RPMI7951 (cell line): Measurements from ENCODE around the gene KCNAB1. TPM values are rescaled to one million over a fixed set of nuclear protein-coding genes. Genes with fewer than 3 reads are reported as not detected.
"Not testable (repeated sequence)": the region's sequence is repeated elsewhere in the genome, so short reads cannot be mapped to it uniquely, and the experiment has no call there.

ENCODE experiments used
- DNase-seq: peaks from one replicate; pipeline ENCODE4 v3.0.0-alpha.2; 2012; ENCODE audit warnings: low read depth
- total RNA-seq: library from RNA; depleted of rRNA; stranded (reverse); fragments of >200 nt; shearing (Covaris generic); gene quantifications from 2 replicates; pipeline ENCODE4 v1.2.3, GENCODE V29; 2014

KCNAB1 gene
- total RNA-seq, 1 experiment from 2014 or later = 0.96 TPM

- peak; percentile 92 for DNase-seq
Observed at GRCh38 chr3:156217674-156218352, 97.4 kb downstream of the KCNAB1 start.

GRCh38 chr3:156218353-156218744 is 98.0 kb downstream of the KCNAB1 start:
- peak; percentile 86 for DNase-seq

DNA sequence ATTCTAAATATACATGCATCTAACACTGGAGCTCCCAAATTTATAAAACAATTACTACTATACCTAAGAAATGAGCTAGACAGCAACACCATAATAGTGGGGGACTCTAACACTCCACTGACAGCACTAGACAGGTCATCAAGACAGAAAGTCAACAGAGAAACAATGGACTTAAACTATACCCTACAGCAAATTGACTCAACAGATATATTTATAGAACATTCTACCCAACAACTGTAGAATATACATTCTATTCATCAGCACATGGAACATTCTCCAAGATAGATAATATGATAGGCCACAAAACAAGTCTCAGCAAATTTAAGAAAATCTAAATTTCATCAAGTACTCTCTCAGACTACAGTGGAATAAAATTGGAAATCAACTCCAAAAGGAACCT is 102.0 kb downstream of the KCNAB1 start:
- DNase-seq = not testable (repeated sequence)

GRCh38 chr3:156224046-156224445 is 103.7 kb downstream of the KCNAB1 start:
- DNase-seq = not testable (repeated sequence)

- no peak for DNase-seq
Observed at GRCh38 chr3:156226676-156227420, 106.5 kb downstream of the KCNAB1 start.

GRCh38 chr3:156227704-156228103 is 107.3 kb downstream of the KCNAB1 start:
- no peak for DNase-seq

- DNase-seq = no peak
Observed at GRCh38 chr3:156230278-156230900, 110.0 kb downstream of the KCNAB1 start.

DNA sequence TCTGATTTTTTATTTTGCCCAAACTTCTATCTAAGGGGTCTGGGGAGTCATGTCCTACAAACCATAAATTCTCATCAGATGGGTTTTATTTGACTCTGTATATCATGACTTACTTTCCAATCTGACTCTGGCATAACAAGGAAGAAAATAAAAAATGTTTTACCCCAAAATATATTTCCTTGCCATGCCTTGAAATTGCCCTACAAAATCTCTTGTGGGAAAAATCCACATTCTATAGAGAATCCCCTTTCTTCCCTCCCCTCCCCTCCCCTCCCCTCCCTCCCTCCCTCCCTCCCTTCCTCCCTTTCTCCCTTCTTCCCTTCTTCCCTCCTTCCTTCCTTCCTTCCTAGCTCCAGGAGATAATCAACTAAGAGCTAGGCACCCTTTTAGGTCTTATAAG is 110.8 kb downstream of the KCNAB1 start:
- DNase-seq = not testable (repeated sequence)

DNA sequence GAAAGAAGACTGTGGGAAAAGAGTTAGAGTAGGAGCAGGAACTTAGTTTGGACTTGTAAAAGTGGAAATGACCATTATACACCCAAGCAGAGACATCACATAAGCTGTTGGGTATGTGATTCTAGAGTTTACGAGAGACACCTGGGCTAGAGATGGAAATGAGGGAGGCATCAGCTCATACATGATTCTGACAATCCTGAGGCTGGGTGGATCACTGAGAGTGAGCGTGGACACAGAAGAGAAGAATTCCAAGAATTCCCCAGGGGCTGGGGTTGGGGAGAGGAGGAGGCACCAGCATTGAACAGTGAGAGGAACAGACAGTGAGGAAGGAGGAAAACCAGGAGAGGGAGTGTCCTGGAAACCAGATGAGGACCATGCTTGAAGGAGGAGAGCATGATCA is 113.5 kb downstream of the KCNAB1 start:
- peak; percentile 14 for DNase-seq

DNA sequence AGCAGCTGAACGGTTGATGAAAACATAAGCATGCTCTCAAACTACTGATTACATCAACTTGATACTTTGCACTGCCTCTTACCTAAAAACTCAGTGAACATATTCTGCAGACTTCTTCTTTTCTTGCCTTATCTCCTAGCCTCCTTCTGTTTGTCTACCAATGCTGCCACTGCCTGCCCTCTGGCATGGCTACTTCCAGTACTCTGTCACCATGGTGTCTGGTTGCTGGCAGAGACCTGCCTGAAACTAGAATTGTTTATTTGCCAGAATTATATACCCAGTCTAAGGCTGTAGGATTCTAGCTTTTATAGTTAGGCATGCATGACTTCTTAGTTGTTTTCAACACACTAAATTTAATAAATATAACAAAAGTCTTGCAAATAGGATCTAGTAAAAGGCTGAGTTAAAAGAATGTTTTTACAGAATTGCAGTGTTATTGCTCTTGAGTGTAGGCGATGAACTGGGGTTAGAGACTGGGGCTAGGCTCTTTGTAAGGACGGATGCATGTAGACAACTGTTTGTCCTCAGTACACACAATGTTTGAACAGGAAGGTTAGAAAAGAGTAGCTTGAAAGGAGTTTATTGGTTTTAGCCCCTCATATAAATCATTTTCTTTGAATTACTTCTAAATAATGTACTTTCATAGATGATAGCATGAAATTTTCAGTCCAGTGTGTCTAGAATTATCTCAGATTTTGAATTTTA is 116.3 kb downstream of the KCNAB1 start:
- no peak for DNase-seq

DNA sequence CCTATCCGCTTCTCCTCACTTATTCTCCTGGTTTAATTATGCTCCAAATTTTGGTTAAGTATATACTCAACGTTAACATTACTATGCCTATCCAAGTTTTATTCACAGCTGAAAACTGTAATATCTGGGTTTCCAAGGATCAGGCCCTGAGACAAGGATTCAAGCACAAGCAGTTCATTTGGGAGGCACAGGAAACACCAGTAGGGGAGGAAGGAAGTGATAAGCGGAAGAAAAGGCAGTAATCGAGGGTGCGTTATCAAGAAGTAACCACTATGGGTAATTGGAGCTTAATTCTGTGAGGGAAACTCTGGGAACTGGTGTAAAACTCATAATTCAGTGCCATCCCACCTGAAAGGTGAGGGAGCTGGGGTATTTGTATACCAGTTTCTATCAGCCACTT is 120.3 kb downstream of the KCNAB1 start:
- no peak for DNase-seq

- peak; percentile 39 for DNase-seq
Observed at GRCh38 chr3:156246961-156247725, 126.8 kb downstream of the KCNAB1 start.

- DNase-seq = no peak
Observed at GRCh38 chr3:156250550-156250949, 130.2 kb downstream of the KCNAB1 start.

- no peak for DNase-seq
Observed at GRCh38 chr3:156251424-156251823, 131.0 kb downstream of the KCNAB1 start.

DNA sequence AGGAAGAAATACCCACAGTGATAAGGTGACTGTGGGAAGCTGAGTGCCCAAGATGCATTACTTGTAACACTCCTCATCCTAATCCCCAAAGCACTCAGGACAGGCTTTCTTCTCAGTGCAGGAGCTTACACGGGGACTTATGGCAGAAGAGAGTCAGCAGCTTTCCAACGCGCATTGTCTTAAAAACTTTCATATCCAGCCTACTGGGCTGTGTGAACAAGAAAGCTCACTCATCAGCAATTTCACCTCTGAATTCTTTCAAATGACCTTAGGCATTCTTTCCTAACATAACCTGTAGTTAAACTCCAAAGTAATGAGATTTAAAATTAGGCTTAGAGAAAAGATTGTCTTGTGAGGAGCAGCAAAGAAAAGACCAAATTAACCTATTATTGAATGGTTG is 132.3 kb downstream of the KCNAB1 start:
- no peak for DNase-seq

GRCh38 chr3:156253150-156253549 is 132.8 kb downstream of the KCNAB1 start:
- no peak for DNase-seq

- DNase-seq = peak; percentile 29
Observed at GRCh38 chr3:156256256-156256655, 135.9 kb downstream of the KCNAB1 start.

DNA sequence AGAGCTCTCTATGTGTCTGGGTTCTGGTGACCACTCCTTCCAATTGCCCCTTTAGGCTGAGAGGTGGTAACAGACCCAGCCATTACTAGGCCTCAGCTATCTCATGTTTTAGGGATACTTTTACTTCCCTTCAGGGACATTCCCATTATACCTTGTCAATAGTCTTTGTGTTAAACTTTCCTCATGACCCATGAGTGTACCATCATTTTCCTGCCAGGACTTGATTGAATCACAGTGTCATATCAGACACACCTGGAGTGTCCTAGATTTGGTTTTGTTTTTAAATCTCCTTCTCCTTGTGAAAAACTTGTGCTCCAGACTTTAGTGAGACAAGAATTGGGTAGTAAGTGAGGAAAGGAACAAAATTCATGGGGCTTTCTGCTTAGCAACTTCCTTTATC is 136.6 kb downstream of the KCNAB1 start:
- DNase-seq = no peak

GRCh38 chr3:156258301-156258700 is 137.9 kb downstream of the KCNAB1 start:
- no peak for DNase-seq

DNA sequence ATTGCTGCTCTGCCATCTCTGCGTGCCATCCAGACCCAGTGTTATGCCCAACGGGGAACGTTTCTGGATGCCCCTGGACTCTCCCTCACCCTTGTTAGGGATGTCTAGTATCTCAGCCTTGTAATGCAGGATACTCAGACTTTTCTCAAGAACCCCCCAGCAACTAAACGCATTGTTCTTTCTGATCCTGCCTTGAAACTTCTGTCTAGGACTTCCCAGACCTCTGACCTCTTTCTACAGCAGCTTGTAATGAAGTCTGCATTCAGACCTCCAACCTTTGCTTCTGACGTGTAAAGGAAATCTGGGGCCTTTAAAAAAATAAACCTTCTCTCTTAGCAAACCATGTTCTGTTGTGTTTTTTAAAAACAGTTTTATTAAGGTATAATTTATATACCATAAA is 139.5 kb downstream of the KCNAB1 start:
- DNase-seq = no peak

DNA sequence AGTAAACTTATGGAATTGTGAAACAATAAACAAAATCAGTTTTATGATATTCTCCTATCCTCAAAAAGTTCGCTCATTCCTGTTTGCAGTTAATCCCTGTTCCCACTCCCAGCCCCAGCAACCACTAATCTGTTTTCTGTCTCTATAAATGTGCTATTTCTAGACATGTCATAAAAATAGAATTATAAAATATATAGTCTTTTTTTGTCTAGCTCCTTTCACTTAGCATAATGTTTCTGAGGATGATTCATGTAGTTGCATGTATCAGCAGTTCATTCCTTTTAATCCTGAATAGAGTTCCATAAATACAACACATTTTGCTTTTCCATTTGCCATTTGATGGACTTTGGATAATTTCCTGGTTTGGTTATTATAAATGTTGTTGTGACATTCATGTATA is 140.0 kb downstream of the KCNAB1 start:
- no peak for DNase-seq

GRCh38 chr3:156264771-156265170 is 144.4 kb downstream of the KCNAB1 start:
- DNase-seq = peak; percentile 55
